Measurements from ENCODE around the gene TMEM271. TPM values are rescaled to one million over a fixed set of nuclear protein-coding genes. Genes with fewer than 3 reads are reported as not detected.

The TMEM271 gene
- total and polyA plus RNA-seq, 4 donors: not detected

- no peak for TF ChIP-seq ZBTB33 (IDR thresholded peaks at IDR 0.05)
- TF ChIP-seq RAD21 (IDR thresholded peaks at IDR 0.05): no peak
These were observed 49.6 kb upstream of the TMEM271 start (continued) for GRCh38 chr4:625631-626161.

DNA sequence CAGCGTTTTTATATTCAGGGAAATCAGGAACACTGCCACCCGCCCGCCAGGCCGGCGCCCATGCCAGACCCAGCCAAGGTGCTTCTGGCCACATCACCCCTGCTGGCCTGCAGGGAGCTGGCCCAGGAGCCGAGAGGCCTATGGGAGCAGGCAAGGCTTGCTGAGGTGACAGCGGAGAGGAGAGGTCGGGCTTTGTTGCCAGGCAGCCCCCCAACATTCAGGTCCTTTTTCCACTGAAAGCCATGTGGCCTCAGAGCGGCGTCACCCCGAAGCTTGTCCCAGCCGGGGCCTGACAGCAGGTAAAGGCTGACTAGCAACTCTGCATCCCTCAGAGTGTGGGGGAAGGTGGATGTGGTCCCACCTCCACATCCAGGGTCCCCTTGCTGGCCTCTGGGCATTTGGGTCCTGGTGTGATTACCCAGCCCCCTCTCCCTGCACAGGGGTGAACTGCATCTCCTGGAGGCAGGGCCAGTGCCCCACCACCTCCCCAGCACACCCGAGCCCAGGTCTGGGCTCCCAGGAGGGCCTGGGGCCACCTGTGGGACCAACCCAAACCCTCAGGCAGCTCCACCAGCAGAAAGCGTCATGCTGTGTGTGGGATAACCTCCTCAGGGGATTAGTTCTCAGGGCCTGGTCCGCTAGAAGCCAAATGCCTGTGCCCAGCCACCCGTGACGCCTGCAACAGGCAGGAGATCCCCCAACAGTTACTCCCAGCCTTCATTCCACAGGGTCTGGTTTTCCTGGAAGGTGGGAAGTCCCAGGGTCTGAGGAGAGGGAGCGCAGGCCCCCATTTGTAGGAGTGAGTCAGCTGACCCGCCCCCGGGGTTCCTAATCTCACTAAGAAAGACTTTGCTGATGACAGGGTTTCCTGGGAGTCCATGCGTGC, 48.9 kb upstream of the TMEM271 start, which contains the start of gene PDE6B:
PDE6B (plus strand) TSS at position 869 of the 886 bp plus-strand sequence. CDS start 54 bp downstream, outside the sequence.
- no peak for DNase-seq (ENCODE audit: low spot score)
- Histone ChIP-seq H3K36me3 (ENCODE audit: control insufficient read depth in 4 of 4, insufficient read depth in 3 of 4, low read depth in 1 of 4, low read length in 3 of 4) (no peaks in the 10 kb centered on the region), H3K9me3 (ENCODE audit: control insufficient read depth in 4 of 4, low read length in 3 of 4) (no peaks in the 10 kb centered on the region), H3K4me3 (ENCODE audit: low read depth in 1 of 3, low read length in 3 of 3) (no peak within 1 kb of the TSS), H3K27ac (ENCODE audit: low read depth in 1 of 2, low read length in 2 of 2) (no peak within 1 kb of the TSS), H3K4me1 (ENCODE audit: control insufficient read depth in 4 of 4, insufficient read depth in 4 of 4, low read length in 3 of 4) (no peaks in the 10 kb centered on the region), H3K9ac (ENCODE audit: low read depth in 1 of 2, low read length in 2 of 2) (no peak within 1 kb of the TSS), H3K27me3 (ENCODE audit: control insufficient read depth in 4 of 4, insufficient read depth in 4 of 4, low read length in 3 of 4) (no peaks in the 10 kb centered on the region)
- WGBS: 82% methylated on average over 21 of the region's 21 CpGs
- TF ChIP-seq, protein P1, sequence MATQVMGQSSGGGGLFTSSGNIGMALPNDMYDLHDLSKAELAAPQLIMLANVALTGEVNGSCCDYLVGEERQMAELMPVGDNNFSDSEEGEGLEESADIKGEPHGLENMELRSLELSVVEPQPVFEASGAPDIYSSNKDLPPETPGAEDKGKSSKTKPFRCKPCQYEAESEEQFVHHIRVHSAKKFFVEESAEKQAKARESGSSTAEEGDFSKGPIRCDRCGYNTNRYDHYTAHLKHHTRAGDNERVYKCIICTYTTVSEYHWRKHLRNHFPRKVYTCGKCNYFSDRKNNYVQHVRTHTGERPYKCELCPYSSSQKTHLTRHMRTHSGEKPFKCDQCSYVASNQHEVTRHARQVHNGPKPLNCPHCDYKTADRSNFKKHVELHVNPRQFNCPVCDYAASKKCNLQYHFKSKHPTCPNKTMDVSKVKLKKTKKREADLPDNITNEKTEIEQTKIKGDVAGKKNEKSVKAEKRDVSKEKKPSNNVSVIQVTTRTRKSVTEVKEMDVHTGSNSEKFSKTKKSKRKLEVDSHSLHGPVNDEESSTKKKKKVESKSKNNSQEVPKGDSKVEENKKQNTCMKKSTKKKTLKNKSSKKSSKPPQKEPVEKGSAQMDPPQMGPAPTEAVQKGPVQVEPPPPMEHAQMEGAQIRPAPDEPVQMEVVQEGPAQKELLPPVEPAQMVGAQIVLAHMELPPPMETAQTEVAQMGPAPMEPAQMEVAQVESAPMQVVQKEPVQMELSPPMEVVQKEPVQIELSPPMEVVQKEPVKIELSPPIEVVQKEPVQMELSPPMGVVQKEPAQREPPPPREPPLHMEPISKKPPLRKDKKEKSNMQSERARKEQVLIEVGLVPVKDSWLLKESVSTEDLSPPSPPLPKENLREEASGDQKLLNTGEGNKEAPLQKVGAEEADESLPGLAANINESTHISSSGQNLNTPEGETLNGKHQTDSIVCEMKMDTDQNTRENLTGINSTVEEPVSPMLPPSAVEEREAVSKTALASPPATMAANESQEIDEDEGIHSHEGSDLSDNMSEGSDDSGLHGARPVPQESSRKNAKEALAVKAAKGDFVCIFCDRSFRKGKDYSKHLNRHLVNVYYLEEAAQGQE (IDR thresholded peaks at IDR 0.05): no peak
- no peak for TF ChIP-seq EGR1 (IDR thresholded peaks at IDR 0.05; ENCODE audit: low read depth in 2 of 2)
- no peak for TF ChIP-seq CTCF (IDR thresholded peaks at IDR 0.05; ENCODE audit: low read depth, low read length, missing input control)
- TF ChIP-seq MAX (IDR thresholded peaks at IDR 0.05): no peak
- no peak for TF ChIP-seq FOXA1 (IDR thresholded peaks at IDR 0.05)
- TF ChIP-seq ZBTB33 (IDR thresholded peaks at IDR 0.05): no peak
- no peak for TF ChIP-seq TAF1 (conservative IDR thresholded peaks at IDR 0.05)
- no peak for TF ChIP-seq GABPA (IDR thresholded peaks at IDR 0.05 in 1 of 2, conservative IDR thresholded peaks at IDR 0.05 in 1 of 2)
- TF ChIP-seq RAD21 (IDR thresholded peaks at IDR 0.05): no peak
- TF ChIP-seq YY1 (IDR thresholded peaks at IDR 0.05): no peak
- TF ChIP-seq SP1 (IDR thresholded peaks at IDR 0.05): no peak
- TF ChIP-seq FOXA2 (IDR thresholded peaks at IDR 0.05): no peak
- TF ChIP-seq JUND (IDR thresholded peaks at IDR 0.05): no peak
- TF ChIP-seq NR2F2 (IDR thresholded peaks at IDR 0.05): no peak
- no peak for TF ChIP-seq RXRA (IDR thresholded peaks at IDR 0.05)
- no peak for TF ChIP-seq HNF4A (conservative IDR thresholded peaks at IDR 0.05)
- TF ChIP-seq, protein P2, sequence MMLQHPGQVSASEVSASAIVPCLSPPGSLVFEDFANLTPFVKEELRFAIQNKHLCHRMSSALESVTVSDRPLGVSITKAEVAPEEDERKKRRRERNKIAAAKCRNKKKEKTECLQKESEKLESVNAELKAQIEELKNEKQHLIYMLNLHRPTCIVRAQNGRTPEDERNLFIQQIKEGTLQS (IDR thresholded peaks at IDR 0.05): no peak
- no peak for TF ChIP-seq HNF4G (IDR thresholded peaks at IDR 0.05)

All from liver (tissue), 9 donors.